Pancreas (tissue), 10 donors: ENCODE data around the gene DAZAP2. TPM values are rescaled to one million over a fixed set of nuclear protein-coding genes. Genes with fewer than 3 reads are reported as not detected.
"Not testable (repeated sequence)": the region's sequence is repeated elsewhere in the genome, so short reads cannot be mapped to it uniquely, and the experiment has no call there.

Experiments used
- ATAC-seq, 4 donors: fragments of 200-7000 bp; cut with Tn5 transposase; one replicate each; pipeline versions ENCODE4 v1.8.0 to v1.9.1; 2020; ENCODE audit warnings: mild to moderate bottlenecking in 4 of 4, moderate library complexity in 4 of 4
- DNase-seq, 6 donors: peaks; one replicate each; pipeline ENCODE4 v3.0.0-alpha.2; 2020
- FAIRE-seq: peaks from 2 replicates; lab custom pipeline; 2012; peaks lifted over from hg19 to GRCh38; lab: Jason Lieb, UNC
- H3K27ac ChIP-seq, 4 donors: fragments of 200-600 bp; sonication (generic); 1 replicate in 3 of 4; 2 replicates in 1 of 4; pipeline versions ENCODE4 v1.5.0 to v1.8.0; 2020
- H3K27me3 ChIP-seq, 4 donors: fragments of 200-600 bp; one replicate each; pipeline ENCODE4 v1.8.0; 2021
- H3K36me3 ChIP-seq, 3 donors: fragments of 200-600 bp; sonication (generic) in 1 of 3; one replicate each; pipeline versions ENCODE4 v1.5.0 to v1.8.0; 2020 to 2021
- H3K4me1 ChIP-seq, 3 donors: fragments of 200-600 bp; one replicate each; pipeline ENCODE4 v1.8.0; 2021
- H3K4me3 ChIP-seq, 4 donors: fragments of 200-600 bp; sonication (generic) in 2 of 4; one replicate each; pipeline versions ENCODE4 v1.5.0 to v1.8.0; 2020 to 2021
- H3K9me3 ChIP-seq, 4 donors: fragments of 200-600 bp; one replicate each; pipeline ENCODE4 v1.8.0; 2021
- CTCF ChIP-seq, 4 donors: fragments of 200-600 bp; sonication (generic) in 3 of 4; IDR thresholded peaks; one replicate each; pipeline versions ENCODE4 v1.5.0 to v1.8.0; 2021; ENCODE audit warnings: antibody characterized with exemption in 4 of 4
- WGBS, 2 donors: extraction: QIAGEN DNeasy Blood & Tissue Kit; methylation state at CpG; one replicate each; pipeline ENCODE4 v1.1.7; 2013; 5-methylcytosine and 5-hydroxymethylcytosine counted together
- intact Hi-C, 3 donors: fragments of 100-400 bp; cut with DNase I; formaldehyde crosslinking; loops; one replicate each; pipeline versions ENCODE4 v1.11.1 to v1.14.2; 2022
- polyA plus RNA-seq, 2 donors: library from polyadenylated mRNA; stranded (reverse); fragments of 200-250 nt; gene quantifications; one replicate each; pipeline ENCODE4 v1.2.3, GENCODE V29; 2013
- total RNA-seq, 6 donors: library from RNA; stranded (reverse); fragmentation: NEBNext Ultra II Directional in 4 of 6; extraction: Animal tissue kit (Norgen Biotek cat#: 25700) in 4 of 6; gene quantifications; one replicate each; pipeline versions ENCODE4 v1.2.1 to v1.2.4, GENCODE V29; 2021 to 2023
- donor health status: healthy with polysubstance abuse.
- donor health status: DM: no; HTN: no; CAD: no; lungs with moderate emphysema.
- donor health status: DM: no; HTN: no; CAD: no.
- donor health status: control.
- donor health status: control.
- donor health status: Bipolar disorder and iron deficiency.
- donor health status: DM: yes; HTN: yes; CAD: no.
- donor health status: DM: no; HTN: no; CAD: no.
- donor health status: DM: no; HTN: no; CAD: no.
- donor health status: DM: yes; HTN: yes; CAD: no.

Gene DAZAP2
- total and polyA plus RNA-seq, 8 donors: 43.1 to 123 (median 63.6) TPM

GRCh38 chr12:51218607-51219161 lies 19.9 kb upstream of the DAZAP2 start:
- TF ChIP-seq CTCF (IDR thresholded peaks at IDR 0.05): peak in 1 of 4 donors; percentile 6
- DNase-seq (peak; percentile 65 to 85 (median 72)), ATAC-seq (peak; percentile 64 to 78 (median 70)), FAIRE-seq (no peak)
- intact Hi-C loops: no loop called here
- no peaks in the 10 kb centered on the region for H3K27me3 ChIP-seq
- peaks cover 0 to 13% (median 8%) of the 10 kb centered on the region in 3 donors for H3K4me1 ChIP-seq
- H3K27ac ChIP-seq: peak overlapping the region; percentile 91 to 97 (median 94)
- 7 to 14% methylated on average over 10 of the region's 10 CpGs for WGBS, 2 donors
- H3K4me3 ChIP-seq: peak overlapping the region; percentile 58 to 86 (median 80)
- no peaks in the 10 kb centered on the region for H3K36me3 ChIP-seq
- no peaks in the 10 kb centered on the region for H3K9me3 ChIP-seq

- Histone ChIP-seq H3K27me3 (no peaks in the 10 kb centered on the region), H3K27ac (peak overlapping the region; percentile 91 to 97 (median 94)), H3K36me3 (no peaks in the 10 kb centered on the region), H3K4me3 (peak overlapping the region in 3 of 4 donors; percentile 79 to 86 (median 80)), H3K9me3 (no peaks in the 10 kb centered on the region), H3K4me1 (peaks cover 0 to 13% (median 8%) of the 10 kb centered on the region in 3 donors)
- ATAC-seq: peak in 1 of 4 donors; percentile 1
- FAIRE-seq: no peak
- no peak for DNase-seq
- TF ChIP-seq CTCF (IDR thresholded peaks at IDR 0.05): no peak
- intact Hi-C loops: no loop called here
- WGBS, 2 donors: 30 to 32% methylated on average over 5 of the region's 5 CpGs
Observed at GRCh38 chr12:51219322-51219721, 19.3 kb upstream of the DAZAP2 start.

- H3K36me3 ChIP-seq, H3K27me3 ChIP-seq, intact Hi-C loops, H3K9me3 ChIP-seq, H3K27ac ChIP-seq, FAIRE-seq, DNase-seq, ATAC-seq: not testable (repeated sequence)
- peaks cover 0 to 13% (median 8%) of the 10 kb centered on the region in 3 donors for H3K4me1 ChIP-seq
- peak overlapping the region in 2 of 4 donors; percentile 79 to 80 for H3K4me3 ChIP-seq
- WGBS, 2 donors: 67 to 75% methylated on average over 12 of the region's 12 CpGs
Observed at GRCh38 chr12:51219857-51220256, 18.8 kb upstream of the DAZAP2 start.

GRCh38 chr12:51222461-51222860 lies 16.2 kb upstream of the DAZAP2 start:
- Histone ChIP-seq H3K27ac (no peak overlapping the region), H3K36me3 (no peaks in the 10 kb centered on the region), H3K9me3 (no peaks in the 10 kb centered on the region), H3K4me1 (peaks cover 0 to 13% (median 8%) of the 10 kb centered on the region in 3 donors), H3K4me3 (peak overlapping the region in 1 of 4 donors; percentile 9), H3K27me3 (no peaks in the 10 kb centered on the region)
- TF ChIP-seq CTCF (IDR thresholded peaks at IDR 0.05): no peak
- 18 to 25% methylated on average over 7 of the region's 7 CpGs for WGBS, 2 donors
- ATAC-seq: no peak
- FAIRE-seq: no peak
- intact Hi-C loops: no loop called here
- peak in 1 of 6 donors; percentile 36 for DNase-seq

GRCh38 chr12:51224625-51225024 lies 14.0 kb upstream of the DAZAP2 start:
- Histone ChIP-seq H3K4me3 (no peak overlapping the region), H3K9me3 (no peaks in the 10 kb centered on the region), H3K27me3 (no peaks in the 10 kb centered on the region), H3K4me1 (peaks cover 0 to under 1% (median 0%) of the 10 kb centered on the region in 3 donors), H3K27ac (no peak overlapping the region), H3K36me3 (no peaks in the 10 kb centered on the region)
- no peak for ATAC-seq
- FAIRE-seq: no peak
- TF ChIP-seq CTCF (IDR thresholded peaks at IDR 0.05): no peak
- 85% methylated on average over 3 of the region's 3 CpGs for WGBS, 2 donors
- DNase-seq: no peak
- intact Hi-C loops: no loop called here
